Stimulated activated CD8-positive, alpha-beta memory T cell treated with anti-CD3 and anti-CD28 coated beads, Interleukin-15, amount 100 ng/mL, for 4 hours (primary cell): ENCODE data around the gene GJC1.
A peak's percentile ranks its signal among the peaks of the same experiment; 100 is the strongest.

ENCODE experiments used
- DNase-seq, 2 donors: peaks; one replicate each; pipeline ENCODE4 v3.0.0-alpha.2; 2020; ENCODE audit warnings: low read depth in 2 of 2

GJC1 gene

DNA sequence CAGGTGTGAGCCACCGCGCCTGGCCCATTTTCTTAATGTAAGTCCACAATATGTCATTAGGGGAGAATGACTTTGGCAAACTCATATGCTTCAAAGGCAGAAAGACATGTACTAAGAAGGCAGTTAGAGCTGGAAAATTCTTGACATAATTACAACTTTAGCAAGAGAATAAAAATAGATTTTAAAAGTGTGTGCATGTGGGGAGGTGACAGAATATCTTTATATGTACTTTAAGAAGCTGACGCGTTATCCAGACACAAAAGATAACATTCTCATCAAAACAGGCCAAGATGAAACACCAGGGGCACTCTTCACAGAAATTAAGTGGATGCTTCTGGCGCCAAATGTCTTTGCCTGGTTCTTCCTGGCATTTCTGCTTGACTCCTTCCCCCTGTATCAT, 28.2 kb downstream of the GJC1 start:
- DNase-seq, result no peak

DNA sequence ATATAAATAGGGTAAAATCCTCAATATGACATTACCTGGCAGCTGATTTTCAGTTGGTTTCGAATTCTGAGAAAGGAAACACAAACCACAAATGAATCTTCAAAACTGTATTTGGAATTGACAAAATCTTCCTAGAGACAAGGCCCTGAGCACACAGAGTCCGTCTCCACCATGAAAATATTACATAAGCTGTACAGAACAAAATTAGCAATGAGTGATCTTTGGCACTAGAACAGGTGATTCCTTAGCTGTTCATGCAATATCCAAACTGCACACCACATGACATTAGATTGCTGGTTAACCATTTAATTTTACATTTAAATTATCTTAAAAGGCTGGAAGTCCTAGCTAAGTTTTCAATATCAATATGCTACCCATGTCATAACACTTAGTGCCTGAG, 31.7 kb downstream of the GJC1 start:
- DNase-seq, result no peak

DNA sequence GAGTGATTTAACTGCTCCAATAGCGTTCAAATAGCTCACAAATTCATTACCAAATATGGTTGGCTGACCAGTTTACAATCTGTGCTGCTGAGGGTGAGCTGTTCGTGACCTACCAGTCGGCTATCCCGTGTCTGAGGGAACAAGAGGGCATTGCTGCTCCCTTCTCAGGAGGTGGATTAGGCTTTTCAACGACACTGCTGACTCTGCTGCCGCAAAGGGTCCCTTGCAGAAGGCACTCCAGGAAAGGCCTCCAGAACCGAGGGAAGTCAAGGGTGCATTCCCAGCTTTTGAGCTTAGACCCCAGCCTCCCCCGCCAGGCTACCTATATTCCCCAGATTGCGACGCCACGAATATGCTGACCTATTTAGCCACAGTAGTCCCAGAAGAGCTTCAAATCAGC, 32.3 kb downstream of the GJC1 start:
- no peak for DNase-seq

- no peak for DNase-seq
These were observed 33.4 kb downstream of the GJC1 start for GRCh38 chr17:44796731-44797130.

- no peak for DNase-seq
These were observed 34.2 kb downstream of the GJC1 start for GRCh38 chr17:44795928-44796327.

DNA sequence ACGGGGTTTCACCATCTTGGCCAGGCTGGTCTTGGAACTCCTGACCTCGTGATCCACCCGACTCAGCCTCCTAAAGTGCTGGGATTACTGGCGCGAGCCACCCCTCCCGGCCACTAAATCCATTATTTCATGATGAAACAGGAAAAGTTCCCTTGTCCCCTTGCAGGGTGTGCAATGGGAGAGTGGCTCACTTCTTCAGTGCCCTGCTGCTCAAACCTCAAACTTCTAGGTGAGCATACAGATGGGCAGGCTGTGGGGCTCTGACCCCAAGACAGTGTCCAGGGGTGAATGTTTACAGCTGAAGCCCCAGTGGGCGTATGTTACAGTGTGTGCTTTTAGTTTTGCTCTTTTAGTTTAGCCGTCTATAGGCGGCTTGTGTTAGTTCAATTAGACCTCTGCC, 34.7 kb downstream of the GJC1 start:
- DNase-seq, result no peak

GRCh38 chr17:44794851-44795413, 35.2 kb downstream of the GJC1 start:
- no peak for DNase-seq

DNA sequence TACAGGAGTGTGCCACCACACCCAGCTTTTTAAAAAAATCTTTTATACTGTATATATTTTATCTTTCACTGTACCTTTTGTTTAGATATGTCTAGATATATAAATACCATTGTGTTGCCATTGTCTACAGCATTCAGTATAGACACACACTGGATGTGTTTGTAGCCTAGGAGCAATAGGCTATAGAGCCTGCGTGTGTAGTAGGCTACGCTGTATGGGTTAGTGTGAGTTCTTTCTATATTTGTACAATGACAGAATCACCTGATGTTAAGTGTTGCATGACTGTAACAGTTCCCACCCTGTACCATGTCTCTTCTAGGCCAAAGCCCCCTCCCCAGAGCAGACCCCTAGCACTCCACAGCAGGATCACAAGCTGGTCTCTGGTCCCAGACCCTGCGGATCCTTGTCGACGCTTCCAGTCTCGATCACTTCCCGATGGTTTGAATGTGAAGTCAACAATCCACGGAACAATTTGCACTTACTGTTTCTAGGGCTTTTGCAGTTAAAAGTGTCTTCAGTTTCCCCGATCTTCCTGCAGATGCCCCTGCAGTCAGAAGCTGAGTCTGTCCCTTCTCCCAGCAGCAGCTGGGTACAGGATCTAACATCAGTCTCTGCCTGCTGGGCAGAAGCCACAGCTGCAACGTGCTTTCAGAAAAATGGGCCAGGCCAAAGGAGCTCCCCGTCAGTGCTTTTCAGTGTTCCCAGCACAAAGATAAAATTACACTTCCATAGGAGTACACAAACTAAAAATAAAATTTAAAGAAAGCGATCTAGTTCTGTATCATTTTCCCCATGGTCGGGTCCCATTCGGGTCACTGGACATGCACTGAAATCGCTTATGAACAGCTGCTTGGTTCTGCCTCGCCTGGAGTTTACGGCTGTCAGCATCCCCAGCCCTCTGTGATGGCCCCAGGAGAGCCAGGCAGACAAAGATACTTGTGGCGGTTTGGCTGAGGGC, 35.9 kb downstream of the GJC1 start:
- DNase-seq, result no peak

DNA sequence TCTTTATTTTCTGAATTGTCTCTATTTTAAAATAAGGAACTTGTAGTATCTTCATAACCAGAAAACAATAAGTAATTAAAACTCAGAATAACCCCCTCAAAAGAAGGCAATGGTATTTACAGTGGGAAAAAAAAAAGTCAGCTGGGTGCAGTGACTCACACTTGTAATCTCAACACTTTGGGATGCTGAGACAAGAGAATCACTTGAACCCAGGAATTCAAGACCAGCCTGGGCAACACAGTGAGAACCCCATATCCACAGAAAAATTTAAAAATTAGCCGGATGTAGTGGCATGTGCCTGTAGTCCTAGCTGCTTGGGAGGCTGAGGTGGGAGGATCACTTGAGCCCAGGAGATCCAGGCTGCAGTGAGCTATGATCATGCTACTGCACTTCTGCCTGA, 37.8 kb downstream of the GJC1 start:
- no peak for DNase-seq

DNA sequence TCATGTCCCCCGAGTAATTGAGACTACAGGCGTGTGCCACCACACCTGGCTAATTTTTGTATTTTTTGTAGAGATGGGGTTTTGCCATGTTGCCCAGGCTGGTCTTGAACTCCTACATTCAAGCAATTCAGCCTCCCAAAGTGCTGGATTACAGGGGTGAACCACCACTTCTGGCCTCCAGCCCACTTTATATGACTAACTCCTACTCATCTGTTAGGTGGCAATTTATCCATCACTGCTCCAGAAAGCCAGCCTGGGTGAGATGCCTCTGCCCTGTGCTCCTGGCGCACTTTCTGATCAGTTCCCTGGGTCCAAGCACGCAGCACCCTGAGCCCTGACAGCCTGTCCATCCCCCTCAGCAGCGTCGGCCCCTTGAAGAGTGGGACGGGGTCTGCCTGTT, 41.9 kb downstream of the GJC1 start:
- no peak for DNase-seq

DNA sequence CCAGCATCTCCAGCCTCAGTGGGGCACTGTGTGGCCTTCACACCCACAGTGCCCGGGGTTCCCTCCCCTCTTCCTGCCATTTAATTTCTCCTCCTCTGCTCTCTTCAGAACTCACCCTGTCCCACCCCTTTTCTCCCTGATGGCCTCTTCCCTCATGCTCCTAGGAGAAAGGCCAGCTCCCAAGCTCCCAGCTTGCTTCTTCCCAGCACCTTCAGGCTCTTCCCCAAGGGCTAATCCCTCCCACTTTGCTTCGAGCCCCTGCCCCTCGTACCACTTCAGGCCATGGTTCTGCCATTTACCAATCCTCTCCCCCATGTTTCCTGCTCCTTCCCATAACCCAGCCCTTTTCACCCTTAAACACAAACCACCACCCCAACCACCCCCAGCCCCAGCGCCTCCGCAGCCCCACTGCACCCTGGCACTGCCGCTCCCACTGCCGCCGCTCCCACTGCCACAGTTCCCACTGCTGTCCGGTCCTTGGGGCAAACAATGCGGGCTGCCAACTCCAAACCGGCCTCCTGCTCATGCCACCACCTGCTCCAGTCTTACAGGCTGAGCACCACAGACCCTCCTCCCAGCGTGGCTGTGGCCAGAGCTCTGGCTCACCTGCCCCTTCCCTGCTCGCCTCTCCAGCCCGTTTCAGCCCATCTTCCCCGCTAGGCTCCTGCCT, 42.7 kb downstream of the GJC1 start:
- no peak for DNase-seq

- DNase-seq, result no peak
These were observed 43.5 kb downstream of the GJC1 start for GRCh38 chr17:44786551-44787081.

GRCh38 chr17:44785921-44786320, 44.2 kb downstream of the GJC1 start:
- DNase-seq, result no peak

DNA sequence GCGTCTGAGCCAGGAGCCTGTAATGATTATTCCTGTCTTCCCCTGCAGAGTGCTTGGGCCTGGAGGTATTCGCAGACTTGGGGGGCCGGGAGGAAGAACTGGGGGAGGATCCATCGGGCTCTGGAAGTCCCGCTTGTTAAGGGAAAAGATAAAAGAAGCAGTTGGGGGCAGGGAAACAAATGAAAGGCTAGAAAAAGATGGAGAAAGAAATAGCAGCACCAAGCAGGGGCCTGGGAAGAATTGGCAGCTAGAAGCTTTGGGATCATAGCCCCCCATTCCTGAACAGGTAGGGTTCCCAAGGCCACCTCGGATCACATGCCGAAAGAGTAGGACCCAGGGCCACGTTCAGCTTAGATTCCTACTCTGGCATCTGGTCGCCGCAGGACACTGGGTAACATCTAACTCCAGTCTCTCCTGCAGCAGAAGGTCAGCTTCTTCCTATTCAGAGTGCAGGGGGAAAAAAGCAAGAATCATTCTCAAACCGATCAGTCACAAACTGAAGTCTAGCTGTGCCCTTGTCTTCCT, 47.7 kb downstream of the GJC1 start:
- no peak for DNase-seq

DNA sequence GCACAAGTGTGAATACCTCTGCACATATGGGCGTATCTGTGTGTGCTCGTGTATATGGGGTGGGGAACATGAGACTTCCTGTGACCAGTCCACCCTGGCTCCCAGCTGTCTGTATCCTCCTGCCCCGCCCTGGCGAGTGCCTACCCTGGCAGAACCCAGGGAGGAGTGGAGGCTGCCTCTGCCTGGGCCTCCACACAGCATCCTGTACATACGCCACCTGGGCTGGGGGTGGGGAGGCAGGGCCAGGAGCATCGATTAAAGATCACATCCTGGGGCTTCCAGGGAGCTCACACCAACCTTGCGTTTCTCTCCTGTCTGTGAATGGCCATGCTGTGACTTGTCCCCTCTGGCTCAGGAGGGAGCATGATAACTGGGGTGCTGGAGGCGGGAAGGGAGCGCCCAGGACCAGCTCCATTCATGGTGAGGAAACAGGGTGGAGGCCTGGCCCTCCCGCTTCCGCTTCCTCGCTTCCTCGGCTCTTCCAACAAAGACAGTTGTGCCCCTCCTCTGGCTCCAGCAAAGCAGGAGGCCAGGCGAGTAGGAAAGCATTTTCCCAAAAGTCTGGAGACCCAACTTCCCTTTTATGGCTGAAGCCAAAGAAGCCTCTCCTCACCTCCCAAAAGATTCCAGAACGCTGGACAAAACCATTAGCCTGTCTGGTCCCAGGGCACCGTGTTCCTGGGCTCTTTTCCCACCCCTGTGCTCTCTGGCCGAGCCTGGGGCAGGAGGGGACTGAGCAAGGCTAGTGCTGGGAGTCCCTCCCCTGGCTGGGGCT, 48.3 kb downstream of the GJC1 start:
- DNase-seq, result no peak

DNA sequence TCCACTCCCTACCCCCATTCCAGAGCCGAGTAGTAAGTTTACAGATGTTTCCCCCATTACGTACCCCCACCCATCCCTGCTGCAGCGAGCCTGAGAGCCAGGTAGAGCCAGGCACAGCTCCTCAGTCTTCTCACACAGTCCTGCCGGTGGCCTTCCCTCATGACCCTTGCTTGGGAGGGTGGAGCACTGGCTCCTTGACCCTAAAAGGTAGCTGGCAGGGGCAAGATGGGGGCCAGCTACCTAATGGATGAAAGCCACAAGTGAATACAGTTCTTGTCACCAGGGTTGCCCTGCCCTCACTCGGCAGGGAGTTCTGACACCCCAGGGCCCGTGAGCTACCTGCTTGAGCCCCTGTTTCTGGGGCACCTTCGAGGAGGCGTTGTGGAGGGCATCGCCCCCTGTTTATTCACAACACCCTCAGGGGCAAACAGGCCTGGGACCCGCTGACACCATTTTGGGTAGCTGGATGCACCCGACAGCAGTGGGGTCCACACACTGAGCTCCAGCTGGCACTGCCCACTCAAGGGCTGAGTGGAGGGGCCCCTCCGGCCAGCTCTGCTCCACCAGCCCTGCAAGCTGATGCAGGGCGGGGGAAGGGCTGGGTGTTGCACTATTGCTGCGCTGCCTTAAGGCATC, 49.1 kb downstream of the GJC1 start:
- no peak for DNase-seq

DNA sequence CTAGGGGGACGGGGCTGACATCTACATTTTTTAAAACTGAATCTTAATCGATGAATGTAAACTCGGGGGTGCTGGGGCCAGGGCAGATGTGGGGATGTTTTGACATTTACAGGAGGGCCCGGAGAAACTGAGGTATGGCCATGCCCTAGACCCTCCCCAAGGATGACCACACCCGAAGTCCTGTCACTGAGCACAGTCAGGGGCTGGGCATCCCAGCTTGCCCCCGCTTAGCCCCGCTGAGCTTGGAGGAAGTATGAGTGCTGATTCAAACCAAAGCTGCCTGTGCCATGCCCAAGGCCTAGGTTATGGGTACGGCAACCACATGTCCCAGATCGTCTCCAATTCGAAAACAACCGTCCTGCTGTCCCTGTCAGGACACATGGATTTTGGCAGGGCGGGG, 49.9 kb downstream of the GJC1 start:
- DNase-seq, result no peak

- peak; percentile 60 to 71 for DNase-seq
These were observed 50.7 kb downstream of the GJC1 start for GRCh38 chr17:44779211-44780025.

DNA sequence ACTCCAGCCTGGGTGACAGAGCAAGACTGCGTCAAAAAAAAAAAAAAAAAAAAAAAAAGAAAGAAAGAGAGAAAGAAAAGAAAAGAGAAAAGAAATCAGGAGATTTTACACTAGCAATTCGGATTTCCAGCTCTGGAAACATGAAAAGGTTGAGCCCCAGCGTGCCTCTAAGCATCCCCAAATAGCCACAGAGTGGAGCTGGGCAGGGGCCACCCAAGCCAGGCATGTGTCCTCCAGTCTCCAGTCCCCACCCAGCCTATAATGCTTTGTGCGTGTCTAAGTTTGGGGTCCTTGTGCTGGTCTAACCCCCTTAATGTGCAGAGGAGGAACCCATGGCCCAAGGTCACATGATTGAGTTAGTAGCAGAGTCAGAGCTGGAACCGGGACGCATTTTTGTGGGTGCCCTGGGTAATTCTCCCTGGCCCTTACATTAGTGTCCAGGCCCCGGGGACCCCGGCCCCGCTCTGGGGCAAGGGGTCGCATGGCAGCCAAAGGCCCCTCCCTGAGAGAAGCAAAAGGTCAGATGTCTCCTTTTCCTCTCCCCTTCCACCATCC, 51.4 kb downstream of the GJC1 start:
- no peak for DNase-seq
